OCI-M2 (cell line): Measurements from ENCODE around the gene MAP4K4.

Source experiments
- DNase-seq: peaks from one replicate; lab custom pipeline; 2025; ENCODE audit not compliant: unreplicated experiment; lab: John Stamatoyannopoulos, UW

The MAP4K4 gene

GRCh38 chr2:101692041-101692440 is 5.5 kb upstream of the MAP4K4 start:
- DNase-seq: no peak

GRCh38 chr2:101692766-101693165 is 4.7 kb upstream of the MAP4K4 start:
- no peak for DNase-seq

GRCh38 chr2:101693991-101694588 is 3.4 kb upstream of the MAP4K4 start:
- DNase-seq: no peak

- no peak for DNase-seq
Measured at GRCh38 chr2:101696272-101697123, 1.0 kb upstream of the MAP4K4 start.

GRCh38 chr2:101698014-101698843 is 722 bp downstream of the MAP4K4 start:
- no peak for DNase-seq

GRCh38 chr2:101698844-101699754 is 1.6 kb downstream of the MAP4K4 start:
- no peak for DNase-seq

GRCh38 chr2:101699755-101700461 is 2.4 kb downstream of the MAP4K4 start:
- DNase-seq: no peak

- no peak for DNase-seq
Measured at GRCh38 chr2:101704046-101704466, 6.5 kb downstream of the MAP4K4 start.

GRCh38 chr2:101704816-101705578 is 7.5 kb downstream of the MAP4K4 start:
- no peak for DNase-seq

- no peak for DNase-seq
Measured at GRCh38 chr2:101706121-101706818, 8.8 kb downstream of the MAP4K4 start.

GRCh38 chr2:101706819-101707177 is 9.3 kb downstream of the MAP4K4 start:
- DNase-seq: no peak

GRCh38 chr2:101710036-101710435 is 12.5 kb downstream of the MAP4K4 start:
- no peak for DNase-seq

GRCh38 chr2:101710471-101711318 is 13.2 kb downstream of the MAP4K4 start:
- no peak for DNase-seq

GRCh38 chr2:101714118-101714517 is 16.6 kb downstream of the MAP4K4 start:
- no peak for DNase-seq

- DNase-seq: no peak
Measured at GRCh38 chr2:101717071-101717845, 19.8 kb downstream of the MAP4K4 start.

GRCh38 chr2:101718479-101718878 is 21.0 kb downstream of the MAP4K4 start:
- DNase-seq: no peak

GRCh38 chr2:101718993-101719571 is 21.6 kb downstream of the MAP4K4 start:
- no peak for DNase-seq
